ENCODE measurements around the gene TMX1.

TMX1 gene

DNA sequence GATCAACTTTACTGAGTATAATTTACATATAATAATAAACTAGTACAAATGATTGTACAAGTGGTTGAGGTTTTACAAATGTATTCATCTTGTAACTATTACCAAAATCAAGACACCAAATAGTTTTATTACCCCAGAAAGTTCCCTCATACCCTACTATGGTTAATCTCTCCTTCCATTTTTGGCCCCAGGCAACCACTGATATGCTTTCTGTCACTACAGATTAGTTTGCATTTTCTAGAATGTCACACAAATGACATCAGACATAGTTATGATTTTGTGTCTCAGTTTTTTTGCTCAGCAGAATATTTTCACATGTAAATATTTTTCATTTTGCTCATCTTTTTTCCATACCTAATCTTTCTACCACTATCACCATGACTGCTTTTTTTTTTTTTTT lies 49.1 kb downstream of the TMX1 start:
- TF ChIP-seq, protein P1, sequence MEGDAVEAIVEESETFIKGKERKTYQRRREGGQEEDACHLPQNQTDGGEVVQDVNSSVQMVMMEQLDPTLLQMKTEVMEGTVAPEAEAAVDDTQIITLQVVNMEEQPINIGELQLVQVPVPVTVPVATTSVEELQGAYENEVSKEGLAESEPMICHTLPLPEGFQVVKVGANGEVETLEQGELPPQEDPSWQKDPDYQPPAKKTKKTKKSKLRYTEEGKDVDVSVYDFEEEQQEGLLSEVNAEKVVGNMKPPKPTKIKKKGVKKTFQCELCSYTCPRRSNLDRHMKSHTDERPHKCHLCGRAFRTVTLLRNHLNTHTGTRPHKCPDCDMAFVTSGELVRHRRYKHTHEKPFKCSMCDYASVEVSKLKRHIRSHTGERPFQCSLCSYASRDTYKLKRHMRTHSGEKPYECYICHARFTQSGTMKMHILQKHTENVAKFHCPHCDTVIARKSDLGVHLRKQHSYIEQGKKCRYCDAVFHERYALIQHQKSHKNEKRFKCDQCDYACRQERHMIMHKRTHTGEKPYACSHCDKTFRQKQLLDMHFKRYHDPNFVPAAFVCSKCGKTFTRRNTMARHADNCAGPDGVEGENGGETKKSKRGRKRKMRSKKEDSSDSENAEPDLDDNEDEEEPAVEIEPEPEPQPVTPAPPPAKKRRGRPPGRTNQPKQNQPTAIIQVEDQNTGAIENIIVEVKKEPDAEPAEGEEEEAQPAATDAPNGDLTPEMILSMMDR (IDR thresholded peaks at IDR 0.05; ENCODE audit: low read depth, low read length, missing control alignments) = no peak
- no peak overlapping the region for H3K4me3 ChIP-seq (replicated peaks; ENCODE audit: low read depth, low read length)

DNA sequence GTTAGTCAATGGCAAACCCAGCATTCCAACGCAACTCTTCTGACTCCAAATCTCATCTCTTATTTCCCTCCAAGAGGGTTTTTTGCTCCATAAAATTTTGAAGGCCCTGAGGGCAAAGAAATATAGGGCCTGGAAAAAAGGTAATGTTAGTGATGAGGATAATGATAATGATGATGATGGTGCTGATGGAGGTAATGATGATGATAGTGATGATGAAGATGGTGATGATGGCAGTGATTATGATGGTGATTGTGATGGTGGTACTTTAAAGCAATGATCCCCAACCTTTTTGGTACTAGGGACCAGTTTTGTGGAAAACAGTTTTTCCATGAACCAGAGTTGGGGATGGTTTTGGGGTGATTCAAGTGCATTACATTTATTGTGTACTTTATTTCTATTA lies 50.1 kb downstream of the TMX1 start:
- TF ChIP-seq, protein P1 (IDR thresholded peaks at IDR 0.05; ENCODE audit: low read depth, low read length, missing control alignments) = no peak
- no peak overlapping the region for H3K4me3 ChIP-seq (replicated peaks; ENCODE audit: low read depth, low read length)
- DNase-seq (ENCODE audit: extremely low read depth, low read depth) = no peak

More for the DNA sequence above, 49.1 kb downstream of the TMX1 start:
- no peak for DNase-seq (ENCODE audit: extremely low read depth, low read depth)

DNA sequence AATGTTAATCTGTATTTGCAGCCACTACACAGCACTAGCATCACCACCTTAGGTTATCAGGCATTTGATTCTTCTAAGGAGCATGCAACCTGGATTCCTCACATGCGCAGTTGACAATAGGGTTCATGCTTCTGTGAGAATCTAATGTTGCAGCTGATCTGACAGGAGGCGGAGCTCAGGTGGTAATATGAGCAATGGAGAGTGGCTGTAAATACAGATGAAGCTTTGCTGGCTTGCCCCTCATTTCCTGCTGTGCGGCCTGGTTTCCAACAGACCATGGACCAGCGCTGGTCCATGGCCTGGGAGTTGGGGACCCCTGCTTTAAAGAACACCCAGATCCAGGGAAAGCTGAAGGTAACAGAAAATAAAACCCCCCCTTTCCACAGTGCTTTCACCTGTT lies 51.0 kb downstream of the TMX1 start:
- no peak overlapping the region for H3K4me3 ChIP-seq (replicated peaks; ENCODE audit: low read depth, low read length)
- TF ChIP-seq, protein P1 (IDR thresholded peaks at IDR 0.05; ENCODE audit: low read depth, low read length, missing control alignments) = no peak
- DNase-seq (ENCODE audit: extremely low read depth, low read depth) = no peak

DNA sequence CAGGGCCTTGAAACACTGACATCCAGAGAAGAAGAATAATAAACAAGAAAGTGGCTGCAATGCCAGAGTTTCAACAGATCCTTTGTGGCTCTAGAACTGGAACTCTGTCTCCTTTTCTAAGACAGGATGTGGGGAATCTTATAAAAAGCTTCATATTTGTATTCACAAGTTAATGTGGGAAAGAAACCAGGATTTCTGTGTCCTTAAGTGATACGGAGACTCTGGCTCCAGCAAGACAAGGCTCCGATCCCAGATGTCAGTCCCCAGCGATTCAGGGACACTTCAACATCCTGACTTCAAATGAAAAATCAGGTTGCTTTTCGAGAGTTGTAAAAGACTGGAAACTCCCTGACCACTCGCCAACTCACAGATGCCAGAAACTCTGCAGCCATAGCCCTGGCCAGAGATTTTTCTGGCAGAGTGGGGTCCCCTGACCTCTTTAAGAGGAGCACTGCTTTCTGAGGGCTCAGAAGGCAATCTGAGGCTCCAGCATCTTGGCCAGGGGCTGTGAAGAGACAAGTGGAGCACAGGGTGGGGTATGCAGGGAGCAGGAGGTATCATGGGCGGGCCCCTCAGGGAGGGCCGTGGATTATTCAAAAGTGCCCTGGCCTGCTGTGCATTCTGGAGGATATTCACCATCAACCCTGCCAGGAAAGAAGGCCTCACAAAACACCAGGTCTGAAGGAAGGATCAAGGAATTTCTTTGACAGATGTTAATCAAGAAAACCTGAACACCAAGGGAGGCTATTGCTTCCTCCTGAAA lies 53.3 kb downstream of the TMX1 start:
- TF ChIP-seq, protein P1 (IDR thresholded peaks at IDR 0.05; ENCODE audit: low read depth, low read length, missing control alignments) = no peak
- peak; percentile 30 for DNase-seq (ENCODE audit: extremely low read depth, low read depth)
- no peak overlapping the region for H3K4me3 ChIP-seq (replicated peaks; ENCODE audit: low read depth, low read length)

DNA sequence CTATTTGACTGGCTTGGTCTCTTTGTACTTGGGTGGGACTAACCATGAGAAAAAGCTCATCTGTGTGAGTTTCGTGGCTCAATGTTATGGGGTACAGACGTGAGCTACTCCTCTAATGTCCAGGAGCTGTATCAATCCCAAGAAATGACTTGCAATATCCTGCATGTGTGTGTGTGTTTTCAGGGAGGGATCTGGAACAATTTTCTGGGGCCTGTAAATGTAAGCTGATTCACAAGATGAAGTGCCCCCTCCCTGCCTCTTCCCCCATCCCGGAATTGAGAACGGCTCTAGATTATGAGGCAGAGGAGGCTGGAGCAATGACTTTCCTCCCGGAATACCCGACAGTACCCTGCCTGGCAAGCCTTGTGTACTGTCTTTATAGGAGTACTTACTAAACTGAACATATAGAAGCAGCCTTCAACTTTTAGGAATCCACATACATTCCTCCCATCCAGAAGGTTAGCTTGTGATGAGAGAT lies 53.9 kb downstream of the TMX1 start:
- H3K4me3 ChIP-seq (replicated peaks; ENCODE audit: low read depth, low read length) = no peak overlapping the region
- no peak for DNase-seq (ENCODE audit: extremely low read depth, low read depth)
- TF ChIP-seq, protein P1 (IDR thresholded peaks at IDR 0.05; ENCODE audit: low read depth, low read length, missing control alignments) = no peak

DNA sequence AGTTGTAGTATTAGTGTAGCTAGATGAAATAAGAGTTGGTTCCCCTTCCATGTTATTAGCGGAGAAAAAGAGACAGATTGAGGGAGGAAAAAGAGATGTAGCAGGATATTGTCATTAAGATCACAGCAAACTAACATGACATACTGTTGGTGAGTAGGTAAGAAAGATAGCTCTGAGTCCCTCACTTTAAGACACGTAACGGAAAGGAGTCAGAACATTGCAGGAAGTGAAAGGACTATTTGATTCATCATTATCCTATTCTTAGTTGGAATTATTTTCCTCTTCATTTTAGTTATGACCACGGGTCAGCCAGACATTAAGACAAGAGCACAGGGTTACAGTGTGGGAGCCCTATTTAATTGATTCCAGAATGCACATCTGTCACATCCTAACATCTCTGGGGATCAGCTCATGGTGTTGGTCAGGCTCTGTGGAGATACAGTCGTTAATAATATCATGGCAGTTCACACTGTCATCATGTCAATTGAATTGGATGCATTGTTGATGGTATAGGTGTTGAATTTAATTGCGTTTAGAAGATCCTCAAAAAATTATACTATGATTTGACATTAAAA lies 55.0 kb downstream of the TMX1 start:
- TF ChIP-seq, protein P1 (IDR thresholded peaks at IDR 0.05; ENCODE audit: low read depth, low read length, missing control alignments) = no peak
- no peak for DNase-seq (ENCODE audit: extremely low read depth, low read depth)
- H3K4me3 ChIP-seq (replicated peaks; ENCODE audit: low read depth, low read length) = no peak overlapping the region
